SW480 (cell line): Measurements from ENCODE around the gene MYOC.
"Not testable (repeated sequence)": the region's sequence is repeated elsewhere in the genome, so short reads cannot be mapped to it uniquely, and the experiment has no call there.

Source experiments
- DNase-seq: peaks from one replicate; pipeline ENCODE4 v3.0.0-alpha.2; 2016; ENCODE audit warnings: low spot score

The MYOC gene

GRCh38 chr1:171653796-171654195 is 1.3 kb upstream of the MYOC start:
- DNase-seq: no peak

DNA sequence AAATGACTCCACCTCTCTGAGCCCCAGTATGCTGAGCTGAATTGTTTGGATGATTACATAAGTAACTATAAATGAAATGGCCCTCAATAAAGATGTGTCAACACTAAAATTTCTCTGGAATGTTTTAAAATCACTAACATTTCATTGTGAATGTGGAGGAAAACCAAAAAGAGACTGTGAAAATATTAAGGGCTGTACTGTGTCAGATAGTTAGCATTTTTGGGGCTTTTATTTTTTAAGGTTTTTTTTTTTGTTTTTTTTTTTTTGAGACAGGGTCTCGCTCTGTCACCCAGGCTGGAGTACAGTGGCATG is 6.3 kb downstream of the MYOC start:
- DNase-seq: no peak

DNA sequence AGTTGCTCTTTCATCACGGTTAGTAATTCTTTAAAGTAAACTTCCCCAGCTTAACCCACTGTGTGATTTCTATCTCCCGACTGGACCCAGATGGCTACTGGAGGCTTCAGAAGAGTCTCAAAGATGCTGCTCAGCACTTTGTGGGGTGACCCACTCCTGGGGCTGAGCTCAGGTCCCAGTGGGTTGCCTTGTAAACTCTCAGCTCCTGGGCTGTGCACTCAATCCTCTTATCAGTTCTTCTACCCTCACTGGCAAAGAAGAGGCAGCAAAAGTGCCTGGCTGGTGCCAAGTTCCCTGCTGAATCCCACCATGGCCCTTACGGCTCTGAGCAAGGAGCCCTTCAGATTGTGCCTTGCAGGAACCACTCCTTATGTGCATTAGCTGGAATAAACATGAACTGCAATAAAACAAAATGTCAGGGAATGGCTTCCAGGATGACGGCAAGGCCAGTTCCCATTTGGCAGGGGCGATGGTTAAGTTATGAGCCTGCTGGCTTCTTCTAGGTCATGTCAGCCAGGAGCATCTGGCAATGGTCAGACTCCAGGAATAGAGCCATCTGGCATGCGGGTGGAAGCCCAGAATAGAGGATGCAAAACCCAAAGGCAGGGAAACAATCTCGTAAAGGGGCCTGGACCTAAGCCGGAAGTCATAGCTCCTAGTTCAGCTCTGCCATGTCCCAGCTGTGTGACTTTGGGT is 6.8 kb downstream of the MYOC start:
- no peak for DNase-seq

DNA sequence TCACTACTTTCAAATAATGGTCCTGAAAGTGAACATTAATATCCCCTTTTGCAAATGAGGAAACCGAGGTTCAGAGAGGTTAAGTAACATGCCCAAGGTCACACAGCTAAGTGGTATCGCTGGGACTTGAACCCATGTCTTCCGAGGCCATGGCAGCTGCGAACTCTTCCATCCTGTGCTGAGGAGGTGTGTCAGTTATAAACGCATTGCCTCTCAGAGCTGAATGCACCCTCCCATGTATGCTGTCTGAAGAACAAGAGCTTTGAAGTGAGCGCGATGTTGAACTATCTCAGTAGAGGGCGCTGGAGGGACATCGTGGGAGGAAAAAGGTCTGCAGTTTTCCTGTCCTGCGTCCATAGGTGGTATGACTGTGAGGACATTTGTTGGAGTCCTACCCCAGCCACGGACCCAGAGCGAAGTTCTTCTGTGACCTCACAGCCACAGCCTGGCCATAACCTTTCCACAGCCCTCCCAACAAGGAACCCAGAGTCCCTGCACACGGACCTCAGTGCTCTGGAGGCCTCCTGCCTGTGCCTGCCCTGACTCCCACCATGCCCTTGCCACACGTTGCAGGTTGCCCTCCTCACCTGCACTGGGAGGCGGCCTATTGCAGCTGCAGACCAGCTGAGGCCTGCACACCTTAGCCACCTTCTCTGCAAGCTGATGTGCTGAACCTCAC is 7.5 kb downstream of the MYOC start:
- DNase-seq: peak; percentile 84

DNA sequence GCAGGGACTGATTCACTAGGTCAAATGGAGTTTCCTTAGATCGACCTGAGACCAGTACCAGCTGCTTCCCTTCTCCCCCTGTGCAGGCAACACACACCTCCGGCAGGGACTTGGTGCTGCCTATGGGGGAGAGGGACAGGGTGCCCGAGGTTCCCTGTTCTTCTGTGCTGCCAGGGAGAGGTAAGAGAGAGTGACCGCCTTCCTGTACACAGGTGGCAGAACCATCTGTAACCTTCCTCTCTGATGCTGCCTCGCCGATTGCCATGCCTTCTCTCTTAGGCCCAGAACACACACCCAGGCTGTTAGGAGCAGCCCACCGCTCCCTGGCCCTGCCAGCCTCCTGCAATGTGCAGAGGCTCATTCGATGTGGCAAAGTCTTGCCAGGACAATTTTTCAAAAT is 9.3 kb downstream of the MYOC start:
- no peak for DNase-seq

GRCh38 chr1:171642197-171642596 is 10.3 kb downstream of the MYOC start:
- DNase-seq: no peak

- no peak for DNase-seq
These were observed 11.2 kb downstream of the MYOC start for GRCh38 chr1:171641076-171641864.

DNA sequence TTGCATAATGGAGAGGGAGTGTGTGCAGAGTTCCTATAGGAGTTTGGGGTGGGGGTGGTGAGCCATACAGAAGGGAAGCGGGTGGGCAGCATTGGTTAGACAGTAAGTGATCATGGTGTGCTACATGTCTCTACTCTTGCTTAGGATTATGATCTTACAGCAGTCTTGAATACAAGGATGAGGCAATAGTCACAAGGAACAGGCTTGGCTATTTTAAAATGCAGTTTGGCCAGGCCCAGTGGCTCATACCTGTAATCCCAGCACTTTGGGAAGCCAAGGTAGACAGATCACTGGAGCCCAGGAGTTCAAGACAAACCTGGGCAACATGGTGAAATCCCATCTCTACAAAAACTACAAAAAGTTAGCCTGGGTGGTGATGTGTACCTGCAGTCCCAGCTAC is 12.3 kb downstream of the MYOC start:
- no peak for DNase-seq

DNA sequence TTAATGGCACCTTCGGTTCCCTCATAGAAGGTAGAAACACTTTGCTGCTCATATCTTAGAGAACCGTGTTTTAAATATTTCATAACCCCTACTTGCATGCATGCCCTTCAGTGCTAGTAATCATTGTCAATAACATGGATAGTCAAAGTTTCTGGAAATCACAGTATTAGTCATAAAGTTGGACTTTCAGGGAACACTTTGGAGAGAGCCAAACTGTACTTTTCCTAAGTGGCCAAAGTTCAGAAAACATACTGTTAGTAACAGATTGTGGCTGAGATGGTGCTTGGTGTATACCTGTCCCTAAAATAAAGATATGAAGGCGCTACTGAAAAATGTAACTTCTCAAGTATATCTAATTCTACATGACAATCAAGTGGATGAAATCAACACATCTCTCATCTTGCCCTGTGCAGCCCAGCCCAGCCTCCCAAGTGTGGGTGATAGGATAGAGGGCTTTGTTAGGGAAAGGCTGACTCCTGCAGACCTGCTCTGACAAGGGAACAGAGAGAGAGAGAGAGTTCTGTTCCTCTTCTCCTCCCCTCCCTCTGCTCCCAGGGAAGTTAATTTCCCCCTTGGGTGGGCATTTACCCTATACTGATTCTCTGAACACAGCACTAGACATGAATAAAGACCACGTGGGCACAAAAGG is 14.4 kb downstream of the MYOC start:
- DNase-seq: no peak

GRCh38 chr1:171636141-171636540 is 16.3 kb downstream of the MYOC start:
- no peak for DNase-seq

DNA sequence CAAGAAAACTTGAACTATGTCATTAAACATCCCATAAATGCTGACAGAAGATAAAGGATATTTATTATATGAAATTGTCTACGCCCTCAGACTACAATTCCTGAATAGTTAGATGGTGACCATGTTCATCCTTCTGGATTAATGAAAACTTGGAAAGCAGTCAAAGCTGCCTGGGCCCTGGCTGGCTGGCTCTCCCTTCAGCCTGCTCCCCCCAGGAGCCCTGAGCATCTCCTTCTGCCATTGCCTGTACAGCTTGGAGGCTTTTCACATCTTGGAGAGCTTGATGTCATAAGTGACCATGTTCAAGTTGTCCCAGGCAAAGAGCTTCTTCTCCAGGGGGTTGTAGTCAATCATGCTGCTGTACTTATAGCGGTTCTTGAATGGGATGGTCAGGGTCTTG is 16.8 kb downstream of the MYOC start:
- DNase-seq: no peak

DNA sequence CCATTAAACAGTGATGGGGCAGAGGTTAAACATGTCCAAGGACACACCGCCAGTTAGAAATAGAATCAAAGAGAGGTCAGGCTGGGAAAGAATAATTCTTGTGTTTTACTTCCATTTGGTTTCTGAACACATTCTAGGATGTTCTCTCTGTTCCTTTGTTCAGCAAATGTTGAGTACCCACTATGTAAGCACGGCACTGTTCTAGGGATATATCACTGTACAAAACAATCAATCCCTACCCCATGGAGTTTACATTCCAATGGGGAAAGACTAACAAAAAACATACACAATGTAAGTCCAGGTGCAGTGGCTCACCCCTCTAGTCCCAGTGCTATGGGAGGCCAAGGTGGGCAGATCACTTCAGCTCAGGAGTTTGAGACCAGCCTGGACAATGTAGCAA is 24.3 kb downstream of the MYOC start:
- no peak for DNase-seq

GRCh38 chr1:171627020-171627419 is 25.5 kb downstream of the MYOC start:
- no peak for DNase-seq

DNA sequence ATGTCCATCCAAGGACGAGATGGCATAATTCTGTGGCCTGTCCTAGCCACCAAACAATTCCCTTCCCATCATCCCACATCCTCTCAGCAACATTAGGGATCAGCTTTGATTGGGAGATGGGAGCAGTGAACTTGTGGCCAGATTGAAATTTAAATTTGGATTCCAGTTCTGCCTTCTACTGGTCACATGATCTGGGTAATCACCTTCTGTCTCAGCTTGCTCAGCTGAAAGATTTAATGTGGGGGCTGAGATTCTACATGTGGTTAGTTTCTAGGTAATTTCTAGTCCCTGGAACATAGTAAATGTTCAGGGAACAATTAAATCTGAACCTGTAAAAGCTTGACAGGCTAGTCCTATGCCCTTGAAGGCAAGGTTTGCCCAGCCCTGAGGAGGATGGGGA is 27.3 kb downstream of the MYOC start:
- DNase-seq: no peak

DNA sequence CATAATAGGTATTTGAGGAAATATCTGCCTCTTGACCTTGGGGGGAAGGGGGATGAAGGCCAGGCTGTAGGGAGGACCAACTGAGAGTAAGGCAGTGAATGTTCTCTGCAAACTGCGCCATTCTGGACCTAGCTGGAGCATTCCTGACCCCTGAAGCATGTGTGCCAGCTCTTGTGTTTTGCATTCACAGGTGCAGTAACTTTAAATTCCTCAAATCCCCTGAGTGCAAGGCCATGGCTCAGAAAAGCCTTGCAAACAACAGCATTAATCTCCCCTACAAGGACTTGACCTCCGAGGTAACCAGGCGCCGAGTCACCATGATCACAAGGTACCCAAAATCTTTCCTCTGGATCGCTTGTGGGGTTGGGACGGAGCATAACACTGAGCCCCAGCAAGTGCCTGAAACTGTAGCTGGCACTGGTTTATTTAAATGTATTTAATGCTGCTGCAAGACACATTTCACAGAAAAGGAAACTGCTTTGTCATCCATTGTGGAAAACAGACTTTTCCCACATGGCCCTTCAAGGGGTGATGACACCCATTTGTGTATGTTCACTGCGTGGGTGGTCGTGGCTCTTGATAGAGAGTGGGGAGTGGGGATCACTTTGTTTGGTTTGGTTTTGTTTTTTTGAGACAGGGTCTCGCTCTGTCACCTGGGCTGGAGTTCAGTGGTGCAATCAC is 28.7 kb downstream of the MYOC start:
- DNase-seq: no peak

DNA sequence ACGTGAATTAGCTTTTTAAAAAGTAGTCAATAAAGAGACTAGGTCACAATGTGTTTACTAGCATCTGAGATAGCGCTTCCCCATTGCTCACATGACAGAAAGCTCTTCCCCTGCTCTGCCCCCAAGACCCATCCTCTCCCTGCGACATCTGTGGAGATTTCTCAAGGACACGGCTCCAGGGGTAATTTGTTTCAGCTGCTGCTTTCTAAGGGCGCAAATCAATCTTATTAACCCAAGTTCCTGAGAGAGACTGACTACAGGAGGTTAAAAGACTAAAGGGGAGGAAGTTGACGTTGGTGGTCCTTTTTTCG is 30.4 kb downstream of the MYOC start, which contains the start of gene MYOCOS:
Gene MYOCOS, plus strand, starts transcription at position 92 of the 311 bp plus-strand sequence. CDS start 1,641 bp downstream, outside the sequence.
- DNase-seq: no peak

GRCh38 chr1:171616586-171616985 is 35.9 kb downstream of the MYOC start:
- no peak for DNase-seq

- DNase-seq: not testable (repeated sequence)
These were observed 37.2 kb downstream of the MYOC start for GRCh38 chr1:171615122-171615906.

DNA sequence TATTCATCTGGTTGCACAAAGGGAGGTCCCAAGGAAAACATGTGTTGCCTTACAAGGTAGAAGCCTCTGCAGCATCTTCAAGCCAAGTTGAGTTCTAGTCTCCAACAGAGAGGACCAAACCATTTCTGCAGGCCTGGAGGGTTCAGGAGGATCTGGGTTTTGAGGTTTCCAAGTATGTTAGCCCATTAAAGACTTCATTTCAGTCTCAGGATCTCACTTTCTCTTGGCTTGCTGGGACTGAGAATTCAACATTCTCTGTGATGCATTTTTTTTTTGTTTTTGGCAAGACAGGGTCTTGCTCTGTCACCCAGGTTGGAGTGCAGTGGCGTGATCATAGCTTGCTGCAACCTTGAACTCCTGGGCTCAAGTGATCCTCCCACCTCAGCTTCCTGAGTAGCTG is 39.2 kb downstream of the MYOC start:
- no peak for DNase-seq

GRCh38 chr1:171611306-171611705 is 41.2 kb downstream of the MYOC start:
- DNase-seq: no peak

DNA sequence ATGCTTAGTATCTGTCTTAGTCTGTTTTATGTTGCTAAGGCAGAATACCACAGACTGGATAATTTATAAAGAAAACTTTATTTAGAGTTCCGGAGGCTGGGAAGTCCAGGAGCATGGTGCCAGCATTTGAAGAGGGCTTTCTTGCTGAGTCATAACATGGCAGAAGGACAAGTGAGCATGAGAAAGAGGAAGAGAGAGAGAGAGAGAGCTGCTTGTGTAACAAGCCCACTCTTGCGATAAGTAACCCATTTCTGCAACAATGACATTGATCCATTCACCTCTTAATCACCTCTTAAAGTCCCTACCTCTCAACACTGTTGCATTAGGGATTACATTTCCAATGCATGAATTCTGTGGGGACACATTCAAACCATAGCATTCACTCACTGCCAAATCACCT is 42.1 kb downstream of the MYOC start:
- DNase-seq: no peak
